ENCODE measurements around the gene CYFIP1. TPM values are rescaled to one million over a fixed set of nuclear protein-coding genes. Genes with fewer than 3 reads are reported as not detected.
"Not testable (repeated sequence)": the region's sequence is repeated elsewhere in the genome, so short reads cannot be mapped to it uniquely, and the experiment has no call there.

Gene CYFIP1
- total RNA-seq = 1 to 10 TPM; 8.8 to 9.3 TPM

- Mint-ChIP-seq H3K27ac (no peak within 1 kb of the TSS), H3K4me1 (ENCODE audit: low read depth) (peaks cover 12% of the 10 kb centered on the region), H3K36me3 (ENCODE audit: low read depth) (no peaks in the 10 kb centered on the region), H3K27me3 (ENCODE audit: low read depth) (peaks cover 21% of the 10 kb centered on the region), H3K4me3 (peak within 1 kb of the TSS; percentile 74), H3K9me3 (ENCODE audit: insufficient read depth) (no peaks in the 10 kb centered on the region)
- DNase-seq = peak; percentile 28
- ChIA-PET POLR2A (no interaction called here), CTCF (interaction anchor here (1.5 kb wide), 1 partner anchor 56 kb away, joined by 3 read pairs; no protein-coding TSS in a partner anchor)
- ATAC-seq = peak; percentile 50
These were observed at the start of gene CYFIP1 for GRCh38 chr15:22980189-22981050. TSS of gene CYFIP1 (minus strand) at chr15:22980368. CDS start at chr15:22947285, 33,083 bp downstream.

GRCh38 chr15:23026218-23026617 lies 46.0 kb upstream of the CYFIP1 start:
- ChIA-PET POLR2A (no interaction called here), CTCF (interaction anchor here (2.3 kb wide), 1 partner anchor 10 kb away, joined by 15 read pairs; no protein-coding TSS in a partner anchor)
- no peaks in the 10 kb centered on the region for H3K9me3 Mint-ChIP-seq (ENCODE audit: insufficient read depth)
- no peak for ATAC-seq
- no peak for DNase-seq
- no peak overlapping the region for H3K27ac Mint-ChIP-seq
- H3K4me3 Mint-ChIP-seq = no peak overlapping the region
- peaks cover 48% of the 10 kb centered on the region for H3K36me3 Mint-ChIP-seq (ENCODE audit: low read depth)
- H3K4me1 Mint-ChIP-seq (ENCODE audit: low read depth) = no peaks in the 10 kb centered on the region
- no peaks in the 10 kb centered on the region for H3K27me3 Mint-ChIP-seq (ENCODE audit: low read depth)

GRCh38 chr15:23022156-23022555 lies 42.0 kb upstream of the CYFIP1 start:
- POLR2A ChIA-PET = interaction anchor here (1.9 kb wide), 1 partner anchor 17 kb away, joined by 8 read pairs; the partner anchor contains the start of gene TUBGCP5
- Mint-ChIP-seq H3K9me3 (ENCODE audit: insufficient read depth) (no peaks in the 10 kb centered on the region), H3K27ac (no peak overlapping the region), H3K27me3 (ENCODE audit: low read depth) (no peaks in the 10 kb centered on the region), H3K36me3 (ENCODE audit: low read depth) (peaks cover 41% of the 10 kb centered on the region), H3K4me1 (ENCODE audit: low read depth) (no peaks in the 10 kb centered on the region), H3K4me3 (no peak overlapping the region)
- ATAC-seq = no peak
- CTCF ChIA-PET = interaction anchor here (1.3 kb wide), 2 partner anchors 12 to 14 kb away, joined by 4 to 5 read pairs; no protein-coding TSS in a partner anchor
- no peak for DNase-seq

GRCh38 chr15:23014394-23015000 lies 34.3 kb upstream of the CYFIP1 start:
- Mint-ChIP-seq H3K27me3 (ENCODE audit: low read depth) (no peaks in the 10 kb centered on the region), H3K9me3 (ENCODE audit: insufficient read depth) (no peaks in the 10 kb centered on the region), H3K4me1 (ENCODE audit: low read depth) (no peaks in the 10 kb centered on the region), H3K27ac (no peak overlapping the region), H3K36me3 (ENCODE audit: low read depth) (peaks cover 42% of the 10 kb centered on the region), H3K4me3 (no peak overlapping the region)
- ATAC-seq (no peak), DNase-seq (no peak)
- POLR2A ChIA-PET = no interaction called here
- CTCF ChIA-PET = no interaction called here

GRCh38 chr15:23013681-23014080 lies 33.5 kb upstream of the CYFIP1 start:
- POLR2A ChIA-PET = no interaction called here
- ATAC-seq (no peak), DNase-seq (no peak)
- H3K9me3 Mint-ChIP-seq (ENCODE audit: insufficient read depth) = no peaks in the 10 kb centered on the region
- no peaks in the 10 kb centered on the region for H3K4me1 Mint-ChIP-seq (ENCODE audit: low read depth)
- CTCF ChIA-PET = no interaction called here
- H3K36me3 Mint-ChIP-seq (ENCODE audit: low read depth) = peaks cover 40% of the 10 kb centered on the region
- H3K4me3 Mint-ChIP-seq = no peak overlapping the region
- no peak overlapping the region for H3K27ac Mint-ChIP-seq
- no peaks in the 10 kb centered on the region for H3K27me3 Mint-ChIP-seq (ENCODE audit: low read depth)

- H3K27me3 Mint-ChIP-seq (ENCODE audit: low read depth); H3K27ac Mint-ChIP-seq; H3K4me3 Mint-ChIP-seq; DNase-seq; POLR2A ChIA-PET; H3K9me3 Mint-ChIP-seq (ENCODE audit: insufficient read depth); CTCF ChIA-PET; ATAC-seq; H3K4me1 Mint-ChIP-seq (ENCODE audit: low read depth): not testable (repeated sequence)
- H3K36me3 Mint-ChIP-seq (ENCODE audit: low read depth) = peaks cover 43% of the 10 kb centered on the region
These were observed 32.4 kb upstream of the CYFIP1 start for GRCh38 chr15:23012616-23013015.

- no peaks in the 10 kb centered on the region for H3K27me3 Mint-ChIP-seq (ENCODE audit: low read depth)
These were observed 23.6 kb upstream of the CYFIP1 start for GRCh38 chr15:23003736-23004135.

GRCh38 chr15:23002920-23003319 lies 22.8 kb upstream of the CYFIP1 start:
- DNase-seq = no peak
- no peak for ATAC-seq
- H3K9me3 Mint-ChIP-seq (ENCODE audit: insufficient read depth) = no peaks in the 10 kb centered on the region
- no peaks in the 10 kb centered on the region for H3K4me1 Mint-ChIP-seq (ENCODE audit: low read depth)
- ChIA-PET POLR2A (no interaction called here), CTCF (interaction anchor here (1.9 kb wide), 1 partner anchor 33 kb away, joined by 5 read pairs; no protein-coding TSS in a partner anchor)
- H3K27me3 Mint-ChIP-seq (ENCODE audit: low read depth) = no peaks in the 10 kb centered on the region
- H3K27ac Mint-ChIP-seq = no peak overlapping the region
- no peak overlapping the region for H3K4me3 Mint-ChIP-seq
- H3K36me3 Mint-ChIP-seq (ENCODE audit: low read depth) = peaks cover 55% of the 10 kb centered on the region

More at GRCh38 chr15:23003736-23004135, 23.6 kb upstream of the CYFIP1 start:
- DNase-seq (no peak), ATAC-seq (no peak)
- ChIA-PET POLR2A (no interaction called here), CTCF (interaction anchor here (1.1 kb wide), 1 partner anchor 32 kb away, joined by 3 read pairs; no protein-coding TSS in a partner anchor)
- H3K36me3 Mint-ChIP-seq (ENCODE audit: low read depth) = peaks cover 57% of the 10 kb centered on the region
- no peak overlapping the region for H3K27ac Mint-ChIP-seq
- no peak overlapping the region for H3K4me3 Mint-ChIP-seq
- no peaks in the 10 kb centered on the region for H3K9me3 Mint-ChIP-seq (ENCODE audit: insufficient read depth)
- no peaks in the 10 kb centered on the region for H3K4me1 Mint-ChIP-seq (ENCODE audit: low read depth)

GRCh38 chr15:22995795-22996194 lies 15.6 kb upstream of the CYFIP1 start:
- Mint-ChIP-seq H3K27me3 (ENCODE audit: low read depth) (no peaks in the 10 kb centered on the region), H3K4me1 (ENCODE audit: low read depth) (no peaks in the 10 kb centered on the region), H3K27ac (no peak overlapping the region), H3K9me3 (ENCODE audit: insufficient read depth) (no peaks in the 10 kb centered on the region), H3K36me3 (ENCODE audit: low read depth) (peaks cover 32% of the 10 kb centered on the region), H3K4me3 (no peak overlapping the region)
- no peak for ATAC-seq
- CTCF ChIA-PET = no interaction called here
- DNase-seq = no peak
- POLR2A ChIA-PET = no interaction called here

GRCh38 chr15:22992024-22992326 lies 11.8 kb upstream of the CYFIP1 start:
- ATAC-seq (no peak), DNase-seq (no peak)
- H3K27ac Mint-ChIP-seq = no peak overlapping the region
- no peak overlapping the region for H3K4me3 Mint-ChIP-seq
- H3K36me3 Mint-ChIP-seq (ENCODE audit: low read depth) = peaks cover 20% of the 10 kb centered on the region
- H3K4me1 Mint-ChIP-seq (ENCODE audit: low read depth) = no peaks in the 10 kb centered on the region
- H3K9me3 Mint-ChIP-seq (ENCODE audit: insufficient read depth) = no peaks in the 10 kb centered on the region
- ChIA-PET CTCF (no interaction called here), POLR2A (no interaction called here)
- no peaks in the 10 kb centered on the region for H3K27me3 Mint-ChIP-seq (ENCODE audit: low read depth)

- Mint-ChIP-seq H3K4me3 (no peak overlapping the region), H3K9me3 (ENCODE audit: insufficient read depth) (no peaks in the 10 kb centered on the region), H3K4me1 (ENCODE audit: low read depth) (no peaks in the 10 kb centered on the region), H3K27me3 (ENCODE audit: low read depth) (no peaks in the 10 kb centered on the region), H3K27ac (no peak overlapping the region), H3K36me3 (ENCODE audit: low read depth) (peaks cover 9% of the 10 kb centered on the region)
- CTCF ChIA-PET = no interaction called here
- DNase-seq (no peak), ATAC-seq (no peak)
- POLR2A ChIA-PET = no interaction called here
These were observed 9.7 kb upstream of the CYFIP1 start for GRCh38 chr15:22989576-22990477.

- Mint-ChIP-seq H3K4me1 (ENCODE audit: low read depth) (no peaks in the 10 kb centered on the region), H3K4me3 (no peak overlapping the region), H3K9me3 (ENCODE audit: insufficient read depth) (no peaks in the 10 kb centered on the region), H3K27me3 (ENCODE audit: low read depth) (no peaks in the 10 kb centered on the region), H3K27ac (no peak overlapping the region), H3K36me3 (ENCODE audit: low read depth) (peaks cover 5% of the 10 kb centered on the region)
- DNase-seq (no peak), ATAC-seq (no peak)
- POLR2A ChIA-PET = no interaction called here
- CTCF ChIA-PET = no interaction called here
These were observed 8.6 kb upstream of the CYFIP1 start for GRCh38 chr15:22988811-22989210.
